RWPE2 (cell line): ENCODE data around the gene PCSK9.

Experiments
- ATAC-seq: fragments of 200-7000 bp; cut with Tn5 transposase; 3 replicates; pipeline ENCODE4 v1.9.1; 2021; ENCODE audit warnings: low read depth
- DNase-seq: peaks from one replicate; pipeline ENCODE4 v3.0.0-alpha.2; 2020; ENCODE audit warnings: low spot score
- H3K27ac ChIP-seq: fragments of 450-650 bp; 2 replicates; pipeline ENCODE4 v1.5.1; 2017; ENCODE audit warnings: mild to moderate bottlenecking; ENCODE audit not compliant: poor library complexity, severe bottlenecking
- H3K27me3 ChIP-seq: fragments of 250-450 bp; sonication (Bioruptor Pico); 2 replicates; pipeline ENCODE4 v1.5.1; 2021; ENCODE audit warnings: mild to moderate bottlenecking, moderate library complexity; ENCODE audit not compliant: insufficient read depth, poor library complexity, severe bottlenecking
- H3K36me3 ChIP-seq: fragments of 250-450 bp; sonication (Bioruptor Pico); 2 replicates; pipeline ENCODE4 v1.5.1; 2020; ENCODE audit warnings: low read depth, mild to moderate bottlenecking, moderate library complexity
- H3K4me1 ChIP-seq: fragments of 250-450 bp; sonication (Bioruptor Pico); 2 replicates; pipeline ENCODE4 v1.5.1; 2021; ENCODE audit warnings: mild to moderate bottlenecking, moderate library complexity; ENCODE audit not compliant: insufficient read depth, poor library complexity, severe bottlenecking
- H3K4me3 ChIP-seq: fragments of 250-450 bp; sonication (Bioruptor Pico); 2 replicates; pipeline ENCODE4 v1.5.1; 2021; ENCODE audit warnings: mild to moderate bottlenecking, moderate library complexity; ENCODE audit not compliant: severe bottlenecking
- H3K9me3 ChIP-seq: fragments of 250-450 bp; sonication (Bioruptor Pico); 2 replicates; pipeline ENCODE4 v1.5.1; 2021; ENCODE audit warnings: mild to moderate bottlenecking, moderate library complexity; ENCODE audit not compliant: severe bottlenecking
- TF ChIP-seq, protein P1 (sequence below): fragments of 450-650 bp; IDR thresholded peaks from one replicate; pipeline ENCODE4 v1.5.1; 2017; ENCODE audit warnings: mild to moderate bottlenecking, moderate library complexity; ENCODE audit not compliant: poor library complexity, severe bottlenecking

The PCSK9 gene

DNA sequence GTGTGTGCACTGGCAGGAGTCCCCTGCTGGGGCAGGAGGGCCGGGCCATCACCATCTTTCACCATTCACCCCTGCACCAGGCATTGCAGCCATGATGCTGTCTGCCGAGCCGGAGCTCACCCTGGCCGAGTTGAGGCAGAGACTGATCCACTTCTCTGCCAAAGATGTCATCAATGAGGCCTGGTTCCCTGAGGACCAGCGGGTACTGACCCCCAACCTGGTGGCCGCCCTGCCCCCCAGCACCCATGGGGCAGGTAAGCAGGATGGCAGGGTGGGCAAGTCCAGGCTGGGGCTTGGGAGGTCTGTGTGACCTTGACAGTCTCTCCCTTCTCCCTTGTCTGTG, 18.6 kb downstream of the PCSK9 start:
- DNase-seq (no peak), ATAC-seq (no peak)
- no peaks in the 10 kb centered on the region for H3K27me3 ChIP-seq
- H3K9me3 ChIP-seq, result no peaks in the 10 kb centered on the region
- peaks cover 94% of the 10 kb centered on the region for H3K36me3 ChIP-seq
- TF ChIP-seq, protein P1, sequence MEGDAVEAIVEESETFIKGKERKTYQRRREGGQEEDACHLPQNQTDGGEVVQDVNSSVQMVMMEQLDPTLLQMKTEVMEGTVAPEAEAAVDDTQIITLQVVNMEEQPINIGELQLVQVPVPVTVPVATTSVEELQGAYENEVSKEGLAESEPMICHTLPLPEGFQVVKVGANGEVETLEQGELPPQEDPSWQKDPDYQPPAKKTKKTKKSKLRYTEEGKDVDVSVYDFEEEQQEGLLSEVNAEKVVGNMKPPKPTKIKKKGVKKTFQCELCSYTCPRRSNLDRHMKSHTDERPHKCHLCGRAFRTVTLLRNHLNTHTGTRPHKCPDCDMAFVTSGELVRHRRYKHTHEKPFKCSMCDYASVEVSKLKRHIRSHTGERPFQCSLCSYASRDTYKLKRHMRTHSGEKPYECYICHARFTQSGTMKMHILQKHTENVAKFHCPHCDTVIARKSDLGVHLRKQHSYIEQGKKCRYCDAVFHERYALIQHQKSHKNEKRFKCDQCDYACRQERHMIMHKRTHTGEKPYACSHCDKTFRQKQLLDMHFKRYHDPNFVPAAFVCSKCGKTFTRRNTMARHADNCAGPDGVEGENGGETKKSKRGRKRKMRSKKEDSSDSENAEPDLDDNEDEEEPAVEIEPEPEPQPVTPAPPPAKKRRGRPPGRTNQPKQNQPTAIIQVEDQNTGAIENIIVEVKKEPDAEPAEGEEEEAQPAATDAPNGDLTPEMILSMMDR, result no peak
- H3K4me3 ChIP-seq, result no peak overlapping the region
- H3K4me1 ChIP-seq, result peaks cover 12% of the 10 kb centered on the region
- no peak overlapping the region for H3K27ac ChIP-seq

- H3K27me3 ChIP-seq, result no peaks in the 10 kb centered on the region
- ATAC-seq (no peak), DNase-seq (no peak)
- H3K4me3 ChIP-seq, result no peak overlapping the region
- peak overlapping the region; percentile 17 for H3K27ac ChIP-seq
- no peaks in the 10 kb centered on the region for H3K9me3 ChIP-seq
- TF ChIP-seq, protein P1, result no peak
- H3K36me3 ChIP-seq, result peaks cover 94% of the 10 kb centered on the region
- peaks cover 12% of the 10 kb centered on the region for H3K4me1 ChIP-seq
Observed at GRCh38 chr1:55059302-55060132, 20.2 kb downstream of the PCSK9 start.

DNA sequence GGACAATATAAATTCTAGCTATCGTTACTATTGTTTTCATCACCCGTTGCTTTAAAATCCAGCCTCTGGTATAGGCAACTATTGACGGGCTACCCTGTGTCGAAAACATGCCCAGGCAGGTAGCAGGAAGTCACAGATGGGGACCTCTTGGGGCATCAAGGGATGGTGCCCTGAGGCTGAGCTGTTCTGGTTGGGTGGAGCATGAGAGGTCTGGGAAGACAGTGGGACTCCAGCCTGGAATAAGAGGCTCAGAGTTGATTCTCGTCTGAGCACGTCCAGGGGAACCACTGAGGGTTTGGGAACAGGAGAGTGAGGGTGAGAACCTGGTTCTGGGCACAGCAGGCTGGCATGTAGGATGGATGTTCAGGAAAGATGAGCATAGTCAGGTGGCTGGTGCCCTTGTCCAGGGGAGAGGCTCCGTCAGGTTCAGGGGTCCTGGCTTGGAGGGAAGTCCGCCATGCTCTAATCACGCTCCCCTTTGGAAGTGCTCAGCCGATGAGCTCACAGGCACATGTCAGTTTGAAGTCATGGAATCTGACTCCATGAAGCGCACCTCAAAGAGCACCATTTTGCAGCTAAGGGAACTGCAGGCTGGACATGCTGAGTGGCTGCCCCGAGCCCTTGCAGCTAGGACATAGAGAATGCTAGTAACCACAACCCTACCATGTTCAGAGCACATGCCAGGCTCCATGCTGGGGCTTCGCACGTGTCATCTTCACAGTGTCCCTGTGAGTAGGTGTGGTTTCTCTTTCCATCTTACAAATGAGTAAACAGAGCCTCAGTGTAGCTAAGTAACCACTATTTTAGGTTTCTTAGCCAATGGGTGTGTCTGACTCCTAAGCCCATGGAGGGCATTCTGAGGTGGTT, 21.0 kb downstream of the PCSK9 start:
- ATAC-seq (no peak), DNase-seq (no peak)
- Histone ChIP-seq H3K27me3 (no peaks in the 10 kb centered on the region), H3K4me3 (no peak overlapping the region), H3K4me1 (peaks cover 12% of the 10 kb centered on the region), H3K36me3 (peaks cover 92% of the 10 kb centered on the region), H3K27ac (no peak overlapping the region), H3K9me3 (no peaks in the 10 kb centered on the region)
- TF ChIP-seq, protein P1, result no peak

- Histone ChIP-seq H3K4me1 (peaks cover 12% of the 10 kb centered on the region), H3K9me3 (no peaks in the 10 kb centered on the region), H3K4me3 (no peak overlapping the region), H3K27me3 (no peaks in the 10 kb centered on the region), H3K36me3 (peaks cover 90% of the 10 kb centered on the region), H3K27ac (no peak overlapping the region)
- DNase-seq, result no peak
- no peak for ATAC-seq
- TF ChIP-seq, protein P1, result no peak
Observed at GRCh38 chr1:55061000-55061705, 21.8 kb downstream of the PCSK9 start.
